Breast epithelium (tissue), 3 donors: Measurements from ENCODE around the gene ADRA1B.

ENCODE experiments used
- POLR2AphosphoS5 ChIP-seq, 3 donors: sonication (generic); formaldehyde crosslinking; IDR thresholded peaks; one replicate each; pipeline ENCODE4 v1.6.1; 2017; ENCODE audit warnings: antibody characterized with exemption in 3 of 3
- TF ChIP-seq, protein P1 (sequence below), 3 donors: fragments of 450-650 bp; IDR thresholded peaks; one replicate each; pipeline ENCODE4 v1.5.1; 2016 to 2017; ENCODE audit warnings: antibody characterized with exemption in 3 of 3, mild to moderate bottlenecking in 3 of 3, moderate library complexity in 3 of 3

DNA sequence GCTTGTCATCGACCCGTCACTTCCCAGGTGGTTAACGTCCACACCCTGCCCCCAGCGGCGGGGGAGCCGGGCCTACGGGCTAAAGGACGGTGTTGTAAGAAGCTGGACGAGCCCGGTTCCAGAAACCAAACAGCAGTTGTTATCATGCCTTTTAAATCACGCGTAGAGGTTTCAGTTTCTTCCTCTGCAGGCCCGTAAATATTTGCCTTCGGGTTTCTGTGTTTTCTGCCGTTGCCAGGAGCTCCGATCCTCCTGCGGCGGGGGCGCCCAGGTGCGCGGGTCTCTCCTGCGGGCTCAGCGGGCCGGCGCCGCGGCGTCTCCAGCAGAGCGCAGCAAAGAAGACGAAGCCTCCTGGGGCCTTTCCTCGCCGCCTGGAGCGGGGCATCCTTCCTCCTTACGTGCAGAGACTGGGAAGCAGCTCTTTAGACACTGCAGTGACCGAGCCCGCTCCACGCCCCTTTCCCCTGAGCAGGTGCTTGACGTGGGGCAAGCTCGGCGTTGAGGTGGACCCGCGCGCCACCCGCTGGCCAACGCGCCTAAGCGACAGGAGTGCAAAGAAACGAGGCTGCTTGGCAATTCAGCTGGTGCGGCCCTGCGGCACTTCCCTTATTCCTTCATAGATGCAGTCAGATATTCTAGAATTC, 70.9 kb downstream of the ADRA1B start:
- peak in 1 of 3 donors; percentile 26 for TF ChIP-seq POLR2AphosphoS5 (IDR thresholded peaks at IDR 0.05)
- TF ChIP-seq, protein P1, sequence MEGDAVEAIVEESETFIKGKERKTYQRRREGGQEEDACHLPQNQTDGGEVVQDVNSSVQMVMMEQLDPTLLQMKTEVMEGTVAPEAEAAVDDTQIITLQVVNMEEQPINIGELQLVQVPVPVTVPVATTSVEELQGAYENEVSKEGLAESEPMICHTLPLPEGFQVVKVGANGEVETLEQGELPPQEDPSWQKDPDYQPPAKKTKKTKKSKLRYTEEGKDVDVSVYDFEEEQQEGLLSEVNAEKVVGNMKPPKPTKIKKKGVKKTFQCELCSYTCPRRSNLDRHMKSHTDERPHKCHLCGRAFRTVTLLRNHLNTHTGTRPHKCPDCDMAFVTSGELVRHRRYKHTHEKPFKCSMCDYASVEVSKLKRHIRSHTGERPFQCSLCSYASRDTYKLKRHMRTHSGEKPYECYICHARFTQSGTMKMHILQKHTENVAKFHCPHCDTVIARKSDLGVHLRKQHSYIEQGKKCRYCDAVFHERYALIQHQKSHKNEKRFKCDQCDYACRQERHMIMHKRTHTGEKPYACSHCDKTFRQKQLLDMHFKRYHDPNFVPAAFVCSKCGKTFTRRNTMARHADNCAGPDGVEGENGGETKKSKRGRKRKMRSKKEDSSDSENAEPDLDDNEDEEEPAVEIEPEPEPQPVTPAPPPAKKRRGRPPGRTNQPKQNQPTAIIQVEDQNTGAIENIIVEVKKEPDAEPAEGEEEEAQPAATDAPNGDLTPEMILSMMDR (IDR thresholded peaks at IDR 0.05): peak in 2 of 3 donors; percentile 71 to 79
